HepG2 (cell line): ENCODE data around the gene NME2. TPM values are rescaled to one million over a fixed set of nuclear protein-coding genes. Genes with fewer than 3 reads are reported as not detected.

ENCODE experiments used
- ARID2 ChIP-seq: sonication (generic); formaldehyde crosslinking; IDR thresholded peaks from 2 replicates; pipeline ENCODE4 v1.8.1; 2022; ENCODE audit warnings: mild to moderate bottlenecking, missing genetic modification reagents, borderline replicate concordance
- BORCS8-MEF2B ChIP-seq: sonication (generic); formaldehyde crosslinking; IDR thresholded peaks from 2 replicates; pipeline ENCODE4 v1.8.0; 2022; ENCODE audit warnings: mild to moderate bottlenecking, missing genetic modification reagents
- CHD4 ChIP-seq: fragments of 200-600 bp; sonication (generic); IDR thresholded peaks from 2 replicates; pipeline ENCODE4 v1.7.0; 2017; ENCODE audit warnings: mild to moderate bottlenecking, low read length, borderline replicate concordance
- FOXK1 ChIP-seq: sonication (generic); formaldehyde crosslinking; IDR thresholded peaks from 2 replicates; pipeline ENCODE4 v1.4.0; 2020; ENCODE audit warnings: low read depth, missing genetic modification reagents, borderline replicate concordance
- MYNN ChIP-seq: sonication (generic); formaldehyde crosslinking; IDR thresholded peaks from 2 replicates; pipeline ENCODE4 v1.4.0; 2020; ENCODE audit warnings: mild to moderate bottlenecking, low read depth, missing genetic modification reagents
- ZBTB21 ChIP-seq: sonication (generic); formaldehyde crosslinking; IDR thresholded peaks from 2 replicates; pipeline ENCODE4 v1.4.0; 2020; ENCODE audit warnings: missing genetic modification reagents
- ZFAT ChIP-seq: sonication (generic); formaldehyde crosslinking; conservative IDR thresholded peaks from 2 replicates; pipeline ENCODE4 v1.8.1; 2023; ENCODE audit warnings: missing genetic modification reagents, inconsistent platforms
- ZNF672 ChIP-seq: sonication (generic); formaldehyde crosslinking; IDR thresholded peaks from 2 replicates; pipeline ENCODE4 v1.8.1; 2022; ENCODE audit warnings: missing genetic modification reagents
- polyA plus RNA-seq, 8 experiments: library from polyadenylated mRNA; depleted of rRNA in 3 of 8; stranded (reverse) in 7 of 8; unstranded in 1 of 8; fragments of >200 nt; fragmentation: Illumina TruSeq in 4 of 8; extraction: Trizol in 4 of 8; gene quantifications; 2 replicates each; pipeline versions ENCODE4 v1.2.1 to v1.2.3, GENCODE V29; 2011 to 2016; ENCODE audit warnings: low read depth in 4 of 8, missing spikeins in 1 of 8, mixed read lengths in 1 of 8; ENCODE audit not compliant: insufficient read depth in 1 of 8
- total RNA-seq, 5 experiments: library from RNA; depleted of rRNA; stranded (reverse); fragments of >200 nt; fragmentation: Illumina TruSeq; extraction: Trizol; gene quantifications; 2 replicates each; pipeline ENCODE4 v1.2.3, GENCODE V29; 2016; ENCODE audit warnings: low read depth in 1 of 5
- TF ChIP-seq, protein P1 (sequence below): conservative IDR thresholded peaks from 2 replicates; pipeline ENCODE4 v1.6.1; 2018; ENCODE audit warnings: missing genetic modification reagents
- TF ChIP-seq, protein P2 (sequence below): sonication (generic); formaldehyde crosslinking; IDR thresholded peaks from 2 replicates; pipeline ENCODE4 v1.4.0; 2020; ENCODE audit warnings: missing genetic modification reagents

The NME2 gene
- total and polyA plus RNA-seq, 2 of the 13 experiments (the other 11 are each of a cell fraction or from before 2014, with no cell fraction given) = 790 to 1,213 TPM

DNA sequence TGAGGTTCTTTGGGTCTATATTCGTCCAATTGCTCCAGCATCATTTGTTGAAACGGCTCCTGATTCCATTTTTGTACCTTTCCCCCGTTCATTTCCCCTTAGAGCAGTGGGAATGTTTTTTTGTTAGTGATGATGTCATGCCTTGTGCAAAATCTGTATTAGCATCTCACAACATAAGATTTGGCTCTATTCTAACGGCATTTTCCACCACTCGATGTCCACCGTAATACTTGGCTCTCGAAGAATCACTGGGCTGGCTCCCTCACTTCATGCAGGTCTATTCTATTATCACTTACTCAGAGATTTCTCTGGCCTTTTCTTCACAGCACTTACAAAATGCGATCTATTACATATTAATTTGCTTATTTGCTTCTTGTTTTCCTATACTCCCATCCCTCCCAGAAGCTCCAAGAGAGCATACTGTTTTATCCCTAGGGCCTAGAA is 13.4 kb upstream of the NME2 start (continued):
- TF ChIP-seq CHD4 (peak; percentile 86; the same call in 1 of the 2 replicates), ZFAT (CRISPR knock-in tag) (0 out of 2 replicates have a peak, but pooled peaks have one; percentile 17), BORCS8-MEF2B (CRISPR knock-in tag) (peak; percentile 2; the same call in 1 of the 2 replicates), ZBTB21 (peak; percentile 67), MYNN (CRISPR knock-in tag) (no peak), ZNF672 (CRISPR knock-in tag) (no peak), ARID2 (CRISPR knock-in tag) (0 out of 2 replicates have a peak, but pooled peaks have one; percentile 17), FOXK1 (CRISPR knock-in tag) (no peak)
- TF ChIP-seq, protein P1, sequence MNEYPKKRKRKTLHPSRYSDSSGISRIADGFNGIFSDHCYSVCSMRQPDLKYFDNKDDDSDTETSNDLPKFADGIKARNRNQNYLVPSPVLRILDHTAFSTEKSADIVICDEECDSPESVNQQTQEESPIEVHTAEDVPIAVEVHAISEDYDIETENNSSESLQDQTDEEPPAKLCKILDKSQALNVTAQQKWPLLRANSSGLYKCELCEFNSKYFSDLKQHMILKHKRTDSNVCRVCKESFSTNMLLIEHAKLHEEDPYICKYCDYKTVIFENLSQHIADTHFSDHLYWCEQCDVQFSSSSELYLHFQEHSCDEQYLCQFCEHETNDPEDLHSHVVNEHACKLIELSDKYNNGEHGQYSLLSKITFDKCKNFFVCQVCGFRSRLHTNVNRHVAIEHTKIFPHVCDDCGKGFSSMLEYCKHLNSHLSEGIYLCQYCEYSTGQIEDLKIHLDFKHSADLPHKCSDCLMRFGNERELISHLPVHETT = no peak
- TF ChIP-seq, protein P2, sequence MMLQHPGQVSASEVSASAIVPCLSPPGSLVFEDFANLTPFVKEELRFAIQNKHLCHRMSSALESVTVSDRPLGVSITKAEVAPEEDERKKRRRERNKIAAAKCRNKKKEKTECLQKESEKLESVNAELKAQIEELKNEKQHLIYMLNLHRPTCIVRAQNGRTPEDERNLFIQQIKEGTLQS (CRISPR knock-in tag) = 0 out of 2 replicates have a peak, but pooled peaks have one; percentile 34
